AG04449 (cell line): Measurements from ENCODE around the gene MKRN2.

Experiments used
- CTCF ChIA-PET: fragments of 350-600 bp; formaldehyde crosslinking; extraction: SDS; loops from one replicate; lab custom pipeline; 2021; ENCODE audit warnings: antibody characterized with exemption; lab: Yijun Ruan, JAX
- POLR2A ChIA-PET: fragments of 400-600, 350-600 bp; formaldehyde crosslinking; extraction: SDS; loops from one replicate; lab custom pipeline; 2020; ENCODE audit warnings: antibody characterized with exemption, inconsistent platforms; lab: Yijun Ruan, JAX
- DNase-seq: peaks from one replicate; pipeline ENCODE4 v3.0.0-alpha.2; 2010; ENCODE audit warnings: low read depth, low spot score
- H3K4me3 ChIP-seq: 2 replicates; pipeline ENCODE4 v1.5.1; 2011; ENCODE audit warnings: low read depth, mild to moderate bottlenecking, control low read depth, low read length
- TF ChIP-seq, protein P1 (sequence below): IDR thresholded peaks from one replicate; pipeline ENCODE4 v1.5.1; 2011; ENCODE audit warnings: mild to moderate bottlenecking, moderate library complexity, low read length, control low read depth, inconsistent platforms; ENCODE audit not compliant: insufficient read depth; ENCODE audit errors: missing control alignments

Gene MKRN2

GRCh38 chr3:12545473-12545791, 11.5 kb upstream of the MKRN2 start, which contains the start of gene MKRN2OS:
TSS of gene MKRN2OS (minus strand) at chr3:12545499. CDS start at chr3:12545464, 35 bp downstream.
- H3K4me3 ChIP-seq = no peak within 1 kb of the TSS
- DNase-seq = no peak
- ChIA-PET POLR2A (no interaction called here), CTCF (interaction anchor here (0.6 to 1.9 kb wide), 7 partner anchors 8 to 410 kb away, joined by 3 to 4 read pairs (median 3); no protein-coding TSS in a partner anchor)
- TF ChIP-seq, protein P1, sequence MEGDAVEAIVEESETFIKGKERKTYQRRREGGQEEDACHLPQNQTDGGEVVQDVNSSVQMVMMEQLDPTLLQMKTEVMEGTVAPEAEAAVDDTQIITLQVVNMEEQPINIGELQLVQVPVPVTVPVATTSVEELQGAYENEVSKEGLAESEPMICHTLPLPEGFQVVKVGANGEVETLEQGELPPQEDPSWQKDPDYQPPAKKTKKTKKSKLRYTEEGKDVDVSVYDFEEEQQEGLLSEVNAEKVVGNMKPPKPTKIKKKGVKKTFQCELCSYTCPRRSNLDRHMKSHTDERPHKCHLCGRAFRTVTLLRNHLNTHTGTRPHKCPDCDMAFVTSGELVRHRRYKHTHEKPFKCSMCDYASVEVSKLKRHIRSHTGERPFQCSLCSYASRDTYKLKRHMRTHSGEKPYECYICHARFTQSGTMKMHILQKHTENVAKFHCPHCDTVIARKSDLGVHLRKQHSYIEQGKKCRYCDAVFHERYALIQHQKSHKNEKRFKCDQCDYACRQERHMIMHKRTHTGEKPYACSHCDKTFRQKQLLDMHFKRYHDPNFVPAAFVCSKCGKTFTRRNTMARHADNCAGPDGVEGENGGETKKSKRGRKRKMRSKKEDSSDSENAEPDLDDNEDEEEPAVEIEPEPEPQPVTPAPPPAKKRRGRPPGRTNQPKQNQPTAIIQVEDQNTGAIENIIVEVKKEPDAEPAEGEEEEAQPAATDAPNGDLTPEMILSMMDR = no peak

DNA sequence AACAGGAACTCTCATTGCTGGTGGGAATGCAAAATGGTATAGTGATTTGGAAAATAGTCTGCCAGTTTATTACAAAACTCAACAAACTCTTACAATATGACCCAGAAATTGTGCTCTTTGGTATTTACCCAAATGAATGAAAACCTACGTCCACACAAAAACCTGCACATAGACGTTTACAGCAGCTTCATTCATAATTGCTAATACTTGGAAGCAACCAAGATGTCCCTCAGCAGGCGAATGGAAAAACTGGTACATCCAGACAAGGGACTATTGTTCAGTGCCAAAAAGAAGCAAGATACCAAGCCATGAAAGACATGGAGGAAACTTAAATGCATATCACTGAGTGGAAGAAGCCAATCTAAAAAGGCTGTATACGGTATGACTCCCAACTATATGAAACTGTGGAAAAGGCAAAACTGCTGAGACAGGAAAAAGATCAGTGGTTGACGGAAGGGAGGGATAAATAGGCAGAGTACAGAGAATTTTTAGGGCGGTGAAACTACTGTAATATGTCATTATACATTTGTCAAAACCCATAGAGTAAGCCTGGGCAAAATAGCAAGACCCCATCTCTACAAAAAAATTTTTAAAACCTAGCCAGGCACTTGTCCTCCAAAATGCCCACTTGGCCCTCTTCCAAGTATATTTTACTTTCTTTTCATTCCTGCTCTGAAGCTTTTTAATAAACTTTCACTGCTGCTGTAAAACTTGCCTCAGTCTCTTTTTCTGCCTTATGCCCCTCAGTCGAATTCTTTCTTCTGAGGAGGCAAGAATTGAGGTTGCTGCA, 6.7 kb upstream of the MKRN2 start:
- DNase-seq = no peak
- POLR2A ChIA-PET = no interaction called here
- no peak overlapping the region for H3K4me3 ChIP-seq
- CTCF ChIA-PET = no interaction called here
- TF ChIP-seq, protein P1 = no peak

DNA sequence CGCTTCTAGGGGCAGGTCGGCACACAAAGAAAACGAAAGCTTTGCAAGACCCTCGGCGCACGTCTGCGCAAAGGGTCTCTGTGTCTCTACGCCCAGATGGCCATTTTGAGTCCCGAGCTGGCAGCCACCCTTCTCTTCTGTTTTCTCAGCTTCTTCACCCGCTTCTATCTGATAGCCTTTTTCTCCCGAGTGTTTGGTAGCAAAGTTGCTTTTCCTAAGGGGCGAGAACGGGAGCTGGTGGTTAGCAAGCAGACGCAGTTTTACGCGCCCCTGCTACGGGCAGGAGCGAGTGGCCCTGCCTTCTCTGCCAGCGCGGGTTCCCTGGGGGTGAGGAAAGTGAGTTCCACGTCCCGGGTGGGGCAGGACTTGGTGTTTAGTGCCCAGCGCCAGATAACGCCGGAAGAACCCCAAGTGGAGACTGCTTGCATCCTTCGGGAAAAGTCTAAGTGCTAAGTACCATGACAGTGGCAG, 2.9 kb upstream of the MKRN2 start:
- TF ChIP-seq, protein P1 = no peak
- ChIA-PET POLR2A (no interaction called here), CTCF (interaction anchor here (0.6 to 1.2 kb wide), 6 partner anchors 8 to 418 kb away, joined by 3 to 4 read pairs (median 3); no protein-coding TSS in a partner anchor)
- DNase-seq = no peak
- H3K4me3 ChIP-seq = peak overlapping the region; percentile 56

DNA sequence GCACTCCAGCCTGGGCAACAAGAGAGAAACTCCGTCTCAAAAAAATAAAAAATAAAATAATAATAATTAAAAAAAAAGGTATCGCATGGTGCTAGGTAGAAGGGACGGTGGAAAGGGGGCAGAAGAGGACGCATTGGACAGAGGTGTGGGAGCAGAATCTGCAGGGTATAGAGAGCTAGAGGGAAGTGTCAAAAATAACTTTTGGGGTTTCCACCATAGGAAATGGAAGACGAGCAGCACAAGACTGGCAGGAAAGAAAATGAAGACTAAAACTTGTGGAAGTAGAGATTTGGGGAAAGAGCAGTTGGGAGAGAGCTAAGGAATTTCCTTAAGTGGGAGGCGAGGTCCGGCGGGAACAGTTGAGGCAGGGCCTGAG, 585 bp upstream of the MKRN2 start:
- no peak for DNase-seq
- POLR2A ChIA-PET = no interaction called here
- H3K4me3 ChIP-seq = peak overlapping the region; percentile 93
- CTCF ChIA-PET = no interaction called here
- TF ChIP-seq, protein P1 = no peak

DNA sequence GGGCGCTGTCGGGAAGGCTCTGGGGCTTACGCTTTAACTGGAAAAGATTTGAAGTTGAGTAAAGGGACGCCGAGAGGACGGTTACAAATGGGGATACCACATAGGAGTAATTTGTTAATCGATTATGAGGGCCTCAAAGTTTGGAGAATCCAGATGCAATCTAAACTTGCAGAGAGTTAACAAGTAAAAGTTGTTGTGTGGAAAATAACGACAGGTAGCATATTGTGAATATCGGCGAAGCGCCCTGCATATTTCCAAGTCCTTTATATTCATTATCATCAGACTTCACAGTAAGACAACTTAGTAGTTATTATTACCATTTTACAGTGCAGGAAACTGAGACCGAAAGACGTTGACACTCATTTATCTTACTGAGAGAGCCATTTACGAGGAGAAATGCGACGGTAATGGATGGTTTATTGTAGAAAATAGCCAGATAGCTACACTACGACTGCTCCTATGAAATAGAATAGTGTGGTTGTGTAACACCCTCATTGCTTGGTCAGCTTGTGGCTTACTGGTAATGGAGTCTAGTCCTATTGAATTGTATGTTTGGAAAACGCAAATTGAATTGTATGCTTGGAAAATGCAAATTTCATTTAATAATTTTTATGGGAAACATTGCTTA, 700 bp downstream of the MKRN2 start:
- CTCF ChIA-PET = interaction anchor here (1.1 to 4.5 kb wide), 4 partner anchors 12 to 162 kb away, joined by 3 to 15 read pairs (median 4); no protein-coding TSS in a partner anchor
- H3K4me3 ChIP-seq = peak overlapping the region; percentile 93
- POLR2A ChIA-PET = interaction anchor here (1.4 kb wide), 1 partner anchor 41 kb away, joined by 3 read pairs; no protein-coding TSS in a partner anchor
- no peak for DNase-seq
- TF ChIP-seq, protein P1 = no peak

GRCh38 chr3:12558706-12559105, 1.8 kb downstream of the MKRN2 start:
- TF ChIP-seq, protein P1 = no peak
- no peak overlapping the region for H3K4me3 ChIP-seq
- no peak for DNase-seq
- ChIA-PET CTCF (interaction anchor here (1.0 to 4.5 kb wide), 8 partner anchors 11 to 283 kb away, joined by 3 to 15 read pairs (median 4); partner anchors contain the start of gene RPL32), POLR2A (no interaction called here)
